ENCODE results near the gene SIT1. TPM values are rescaled to one million over a fixed set of nuclear protein-coding genes. Genes with fewer than 3 reads are reported as not detected.

Gene SIT1
- total and polyA plus RNA-seq, 7 donors = 0.81 to 15.9 (median 1.3) TPM; not detected in 3

DNA sequence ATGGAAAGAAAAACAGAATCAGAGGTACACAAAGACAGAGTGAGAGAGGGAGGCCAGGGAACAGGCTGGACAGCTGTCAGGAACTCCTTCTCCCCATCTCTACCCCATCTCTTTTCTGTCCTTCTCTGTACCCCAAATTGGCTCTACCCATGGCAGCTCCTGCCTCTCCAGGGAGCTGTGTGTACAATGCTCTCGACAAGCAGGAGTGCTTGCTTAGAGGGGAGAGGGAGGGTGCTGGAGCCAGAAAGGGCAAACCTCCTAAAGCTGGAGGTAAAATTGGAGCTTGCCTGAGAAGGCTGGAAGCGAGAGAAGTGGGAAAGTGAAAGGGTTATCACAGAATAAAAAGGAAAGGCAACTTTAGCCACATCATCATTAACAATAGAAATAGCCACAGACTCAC, 32.6 kb upstream of the SIT1 start:
- TF ChIP-seq POLR2A (IDR thresholded peaks at IDR 0.05) = no peak
- TF ChIP-seq EP300 (IDR thresholded peaks at IDR 0.05) = no peak
- TF ChIP-seq POLR2AphosphoS5 (IDR thresholded peaks at IDR 0.05) = no peak
- TF ChIP-seq, protein P1, sequence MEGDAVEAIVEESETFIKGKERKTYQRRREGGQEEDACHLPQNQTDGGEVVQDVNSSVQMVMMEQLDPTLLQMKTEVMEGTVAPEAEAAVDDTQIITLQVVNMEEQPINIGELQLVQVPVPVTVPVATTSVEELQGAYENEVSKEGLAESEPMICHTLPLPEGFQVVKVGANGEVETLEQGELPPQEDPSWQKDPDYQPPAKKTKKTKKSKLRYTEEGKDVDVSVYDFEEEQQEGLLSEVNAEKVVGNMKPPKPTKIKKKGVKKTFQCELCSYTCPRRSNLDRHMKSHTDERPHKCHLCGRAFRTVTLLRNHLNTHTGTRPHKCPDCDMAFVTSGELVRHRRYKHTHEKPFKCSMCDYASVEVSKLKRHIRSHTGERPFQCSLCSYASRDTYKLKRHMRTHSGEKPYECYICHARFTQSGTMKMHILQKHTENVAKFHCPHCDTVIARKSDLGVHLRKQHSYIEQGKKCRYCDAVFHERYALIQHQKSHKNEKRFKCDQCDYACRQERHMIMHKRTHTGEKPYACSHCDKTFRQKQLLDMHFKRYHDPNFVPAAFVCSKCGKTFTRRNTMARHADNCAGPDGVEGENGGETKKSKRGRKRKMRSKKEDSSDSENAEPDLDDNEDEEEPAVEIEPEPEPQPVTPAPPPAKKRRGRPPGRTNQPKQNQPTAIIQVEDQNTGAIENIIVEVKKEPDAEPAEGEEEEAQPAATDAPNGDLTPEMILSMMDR (IDR thresholded peaks at IDR 0.05) = no peak
- Histone ChIP-seq H3K4me1 (peaks cover 0 to 64% (median 46%) of the 10 kb centered on the region in 4 donors), H3K27me3 (no peaks in the 10 kb centered on the region), H3K9me3 (no peaks in the 10 kb centered on the region), H3K36me3 (peaks cover 34 to 64% (median 52%) of the 10 kb centered on the region in 4 donors), H3K4me3 (peak overlapping the region in 2 of 4 donors; percentile 88 to 97), H3K27ac (peak overlapping the region; percentile 95 to 100 (median 98))
- intact Hi-C loops (cut with DNase I) = no loop called here
- DNase-seq = no peak
- 81% methylated on average over 2 of the region's 2 CpGs for WGBS, 2 donors

- H3K4me1 ChIP-seq = peaks cover 0 to 58% (median 46%) of the 10 kb centered on the region in 4 donors
- TF ChIP-seq, protein P1 (IDR thresholded peaks at IDR 0.05) = no peak
- TF ChIP-seq POLR2A (IDR thresholded peaks at IDR 0.05) (no peak), EP300 (IDR thresholded peaks at IDR 0.05) (no peak), POLR2AphosphoS5 (IDR thresholded peaks at IDR 0.05) (peak; percentile 26 to 62 (median 53))
- DNase-seq = no peak
- 89 to 92% methylated on average over 10 of the region's 10 CpGs for WGBS, 2 donors
- H3K9me3 ChIP-seq = no peaks in the 10 kb centered on the region
- intact Hi-C loops (cut with DNase I) = no loop called here
- peak overlapping the region; percentile 95 to 100 (median 98) for H3K27ac ChIP-seq
- H3K27me3 ChIP-seq = no peaks in the 10 kb centered on the region
- peaks cover 34 to 58% (median 50%) of the 10 kb centered on the region in 4 donors for H3K36me3 ChIP-seq
- peak overlapping the region in 2 of 4 donors; percentile 88 to 97 for H3K4me3 ChIP-seq
Measured at GRCh38 chr9:35682520-35683315, 32.0 kb upstream of the SIT1 start.

GRCh38 chr9:35682051-35682450, 31.3 kb upstream of the SIT1 start:
- peaks cover 34 to 52% (median 47%) of the 10 kb centered on the region in 4 donors for H3K36me3 ChIP-seq
- peak overlapping the region; percentile 95 to 100 (median 98) for H3K27ac ChIP-seq
- H3K9me3 ChIP-seq = no peaks in the 10 kb centered on the region
- DNase-seq = peak; percentile 76
- no peak overlapping the region for H3K4me3 ChIP-seq
- WGBS, 2 donors = 83 to 87% methylated on average over 6 of the region's 6 CpGs
- H3K4me1 ChIP-seq = peaks cover 0 to 52% (median 46%) of the 10 kb centered on the region in 4 donors
- TF ChIP-seq EP300 (IDR thresholded peaks at IDR 0.05) = no peak
- TF ChIP-seq POLR2AphosphoS5 (IDR thresholded peaks at IDR 0.05) = peak; percentile 9 to 53 (median 46)
- no peaks in the 10 kb centered on the region for H3K27me3 ChIP-seq
- intact Hi-C loops (cut with DNase I) = no loop called here

DNA sequence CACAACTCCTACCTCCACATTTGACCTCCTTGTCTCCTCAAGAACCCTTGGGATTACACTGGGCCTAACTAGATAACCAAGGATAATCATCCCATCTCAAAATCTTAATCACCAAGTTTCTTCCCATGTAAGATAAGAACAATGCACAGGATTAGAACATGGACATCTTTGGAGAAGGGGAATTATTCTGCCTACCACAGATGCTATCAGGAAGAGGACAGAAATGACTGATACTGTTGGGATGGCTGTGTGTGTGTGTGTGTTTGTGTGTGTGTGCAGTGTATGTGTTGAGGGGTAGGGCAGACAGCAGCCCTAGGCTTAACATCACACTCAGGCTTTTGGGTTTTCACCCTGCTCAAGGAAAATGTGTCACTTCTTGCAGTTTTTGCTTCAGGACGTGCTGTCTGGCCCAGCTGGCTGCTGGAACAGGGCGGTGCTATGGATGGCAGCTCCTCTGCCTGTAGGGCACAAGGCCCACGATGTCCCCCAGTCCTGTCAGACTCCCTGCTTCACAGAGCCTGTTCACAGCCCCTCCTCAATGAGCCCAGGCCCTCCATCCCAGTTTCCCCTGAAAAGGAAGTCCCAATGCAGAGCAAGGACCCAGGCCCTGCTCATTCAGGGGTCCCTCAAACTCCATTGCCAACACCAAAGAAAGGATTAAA, 30.7 kb upstream of the SIT1 start:
- no peak overlapping the region for H3K4me3 ChIP-seq

GRCh38 chr9:35680331-35681105, 29.8 kb upstream of the SIT1 start:
- Histone ChIP-seq H3K4me3 (no peak overlapping the region), H3K9me3 (no peaks in the 10 kb centered on the region), H3K36me3 (peaks cover 32 to 39% (median 33%) of the 10 kb centered on the region in 4 donors), H3K4me1 (peaks cover 0 to 53% (median 49%) of the 10 kb centered on the region in 4 donors), H3K27me3 (no peaks in the 10 kb centered on the region), H3K27ac (peak overlapping the region; percentile 95 to 100 (median 98))
- 73 to 74% methylated on average over 15 of the region's 15 CpGs for WGBS, 2 donors
- intact Hi-C loops (cut with DNase I) = no loop called here
- TF ChIP-seq, protein P1 (IDR thresholded peaks at IDR 0.05) = no peak
- TF ChIP-seq POLR2AphosphoS5 (IDR thresholded peaks at IDR 0.05) = peak in 2 of 4 donors; percentile 86 to 89
- DNase-seq = no peak

More for the DNA sequence above, 30.7 kb upstream of the SIT1 start:
- Histone ChIP-seq H3K36me3 (peaks cover 34 to 48% (median 42%) of the 10 kb centered on the region in 4 donors), H3K27me3 (no peaks in the 10 kb centered on the region), H3K4me1 (peaks cover 0 to 52% (median 45%) of the 10 kb centered on the region in 4 donors), H3K9me3 (no peaks in the 10 kb centered on the region), H3K27ac (peak overlapping the region; percentile 95 to 100 (median 98))
- DNase-seq = no peak
- 71 to 81% methylated on average over 3 of the region's 3 CpGs for WGBS, 2 donors
- TF ChIP-seq EP300 (IDR thresholded peaks at IDR 0.05) (no peak), POLR2AphosphoS5 (IDR thresholded peaks at IDR 0.05) (peak in 3 of 4 donors; percentile 4 to 72 (median 70))
- intact Hi-C loops (cut with DNase I) = no loop called here

Measured in sigmoid colon (tissue), 7 donors.